ENCODE results near the gene LY86. TPM values are rescaled to one million over a fixed set of nuclear protein-coding genes. Genes with fewer than 3 reads are reported as not detected.

LY86 gene
- total RNA-seq, 1 experiment from 2014 or later: not detected

- Histone ChIP-seq H3K18ac (ENCODE audit: insufficient read length, low read depth, low read length) (no peak overlapping the region), H3K56ac (ENCODE audit: insufficient read length, low read depth, low read length) (no peak overlapping the region), H4K20me1 (ENCODE audit: control insufficient read depth, insufficient read depth, insufficient read length) (no peaks in the 10 kb centered on the region), H3K23ac (ENCODE audit: insufficient read length, low read depth, low read length) (no peak overlapping the region), H3T11ph (ENCODE audit: low read length) (no peak overlapping the region), H2BK15ac (ENCODE audit: low read depth, low read length) (no peak overlapping the region), H3K9me3 (ENCODE audit: control insufficient read depth, low read depth, low read length) (no peaks in the 10 kb centered on the region), H4K8ac (replicated peaks; ENCODE audit: insufficient read length, low read depth, low read length) (no peak overlapping the region), H2BK12ac (ENCODE audit: insufficient read length, low read depth, low read length) (no peak overlapping the region), H2BK5ac (ENCODE audit: insufficient read length, low read length) (no peak overlapping the region), H2BK20ac (ENCODE audit: low read depth, low read length, poor library complexity, severe bottlenecking) (no peak overlapping the region), H3K4me1 (ENCODE audit: insufficient read depth, low read length) (no peaks in the 10 kb centered on the region), H3K23me2 (ENCODE audit: insufficient read length, low read depth, low read length, poor library complexity, severe bottlenecking) (no peaks in the 10 kb centered on the region), H4K91ac (ENCODE audit: insufficient read length, low read depth, low read length) (no peak overlapping the region), H3K79me2 (ENCODE audit: insufficient read depth, low read length) (no peaks in the 10 kb centered on the region), H3K4ac (ENCODE audit: low read depth, low read length) (no peak overlapping the region), H4K5ac (ENCODE audit: insufficient read length, low read depth, low read length) (no peak overlapping the region), H3K14ac (ENCODE audit: insufficient read depth, low read length) (no peak overlapping the region), H3K9ac (ENCODE audit: extremely low read depth, insufficient read length, low read length) (no peak overlapping the region), H3K27me3 (ENCODE audit: insufficient read depth, low read length) (peaks cover 3% of the 10 kb centered on the region; the same call in 1 of the 2 replicates), H2BK120ac (ENCODE audit: low read depth, low read length, poor library complexity, severe bottlenecking) (no peak overlapping the region), H3K4me2 (ENCODE audit: insufficient read depth, insufficient read length, low read length) (no peak overlapping the region), H3K79me1 (ENCODE audit: insufficient read depth, low read depth, low read length, poor library complexity, severe bottlenecking) (no peaks in the 10 kb centered on the region), H2AFZ (ENCODE audit: low read length) (no peak overlapping the region), H2AK5ac (ENCODE audit: insufficient read length, low read length) (no peak overlapping the region), H3K27ac (ENCODE audit: insufficient read length, low read depth, low read length) (no peak overlapping the region)
- DNase-seq: no peak
- TF ChIP-seq CTCF (conservative IDR thresholded peaks at IDR 0.05): no peak
- peaks cover 48% of the 10 kb centered on the region for H3K27me3 Mint-ChIP-seq (ENCODE audit: low read depth)
- no peak overlapping the region for H3K27ac Mint-ChIP-seq
- no peak overlapping the region for H3K4me3 Mint-ChIP-seq
- H3K4me1 Mint-ChIP-seq: peaks cover 18 to 22% of the 10 kb centered on the region in 2 experiments
- H3K36me3 Mint-ChIP-seq (ENCODE audit: insufficient read depth in 1 of 3, low read depth in 3 of 3): peaks cover 0 to 12% (median 2%) of the 10 kb centered on the region in 3 experiments; a peak in 3 of 7 replicates
- H3K9me3 Mint-ChIP-seq: peaks cover 2 to 8% of the 10 kb centered on the region in 2 experiments; a peak in 3 of 5 replicates
Measured at GRCh38 chr6:6650839-6651238, 62.3 kb downstream of the LY86 start.

All from H9 (cell line).